CD8-positive, alpha-beta memory T cell (primary cell): Measurements from ENCODE around the gene ATF6. TPM values are rescaled to one million over a fixed set of nuclear protein-coding genes. Genes with fewer than 3 reads are reported as not detected.

Experiments used
- CTCF ChIA-PET: fragments of 350-600 bp; sonication (Branson Sonifier 250); formaldehyde crosslinking; loops from one replicate; lab custom pipeline; 2021; ENCODE audit warnings: antibody characterized with exemption; lab: Charles Lee
- POLR2A ChIA-PET: fragments of 350-600 bp; sonication (Branson Sonifier 250); formaldehyde crosslinking; loops from one replicate; lab custom pipeline; 2021; ENCODE audit warnings: antibody characterized with exemption; lab: Charles Lee
- DNase-seq, 5 donors: peaks; one replicate each; pipeline versions ENCODE4 v3.0.0 to v3.0.0-alpha.2; 2020 to 2022; ENCODE audit warnings: mixed read lengths in 1 of 5
- H3K27ac ChIP-seq: one replicate; pipeline ENCODE4 v1.7.0; 2013; ENCODE audit warnings: low read depth, mild to moderate bottlenecking, low read length, moderate library complexity
- H3K27me3 ChIP-seq: 2 replicates; pipeline ENCODE4 v1.7.0; 2013; ENCODE audit warnings: low read length, mild to moderate bottlenecking; ENCODE audit not compliant: insufficient read depth, poor library complexity, severe bottlenecking
- H3K36me3 ChIP-seq: 2 replicates; pipeline ENCODE4 v1.7.0; 2013; ENCODE audit warnings: mild to moderate bottlenecking, low read length, moderate library complexity; ENCODE audit not compliant: insufficient read depth
- H3K4me1 ChIP-seq: 2 replicates; pipeline ENCODE4 v1.7.0; 2013; ENCODE audit warnings: mild to moderate bottlenecking, low read length, moderate library complexity; ENCODE audit not compliant: insufficient read depth
- H3K4me3 ChIP-seq: 2 replicates; pipeline ENCODE4 v1.7.0; 2013; ENCODE audit warnings: mild to moderate bottlenecking, low read length
- H3K9me3 ChIP-seq: 2 replicates; pipeline ENCODE4 v1.7.0; 2013; ENCODE audit warnings: mild to moderate bottlenecking, low read length
- H3K27ac Mint-ChIP-seq, 8 donors: one replicate each; pipeline ENCODE4 v1.8.0; 2020 to 2021; ENCODE audit warnings: mixed read lengths in 8 of 8, mild to moderate bottlenecking in 6 of 8, inconsistent platforms in 3 of 8, moderate library complexity in 3 of 8
- H3K27me3 Mint-ChIP-seq, 2 donors: one replicate each; pipeline ENCODE4 v1.8.0; 2020 to 2021; ENCODE audit warnings: mixed read lengths in 2 of 2, mild to moderate bottlenecking in 1 of 2, moderate library complexity in 1 of 2
- H3K36me3 Mint-ChIP-seq, 3 donors: one replicate each; pipeline ENCODE4 v1.8.0; 2020 to 2021; ENCODE audit warnings: mixed read lengths in 3 of 3, inconsistent platforms in 1 of 3, mild to moderate bottlenecking in 1 of 3
- H3K4me1 Mint-ChIP-seq, 3 donors: one replicate each; pipeline ENCODE4 v1.8.0; 2020 to 2021; ENCODE audit warnings: mixed read lengths in 3 of 3, inconsistent platforms in 1 of 3, mild to moderate bottlenecking in 1 of 3
- H3K4me3 Mint-ChIP-seq, 7 donors: one replicate each; pipeline ENCODE4 v1.8.0; 2020 to 2021; ENCODE audit warnings: mixed read lengths in 7 of 7, mild to moderate bottlenecking in 6 of 7, moderate library complexity in 4 of 7, inconsistent platforms in 2 of 7
- H3K9me3 Mint-ChIP-seq, 5 donors: one replicate each; pipeline ENCODE4 v1.8.0; 2020 to 2022; ENCODE audit warnings: mixed read lengths in 5 of 5, mild to moderate bottlenecking in 3 of 5, moderate library complexity in 2 of 5, inconsistent platforms in 1 of 5
- polyA plus RNA-seq: library from polyadenylated mRNA; unstranded; fragments of 300-500 nt; fragmentation: Illumina TruSeq; gene quantifications from one replicate; pipeline ENCODE4 v1.2.3, GENCODE V29; 2021
- total RNA-seq, 2 experiments: library from RNA; stranded (reverse); gene quantifications; one replicate each; pipeline ENCODE4 v1.2.3, GENCODE V29; 2021

ATF6 gene
- total and polyA plus RNA-seq, 3 experiments from 2014 or later: 14.7 to 22.8 (median 22.4) TPM

DNA sequence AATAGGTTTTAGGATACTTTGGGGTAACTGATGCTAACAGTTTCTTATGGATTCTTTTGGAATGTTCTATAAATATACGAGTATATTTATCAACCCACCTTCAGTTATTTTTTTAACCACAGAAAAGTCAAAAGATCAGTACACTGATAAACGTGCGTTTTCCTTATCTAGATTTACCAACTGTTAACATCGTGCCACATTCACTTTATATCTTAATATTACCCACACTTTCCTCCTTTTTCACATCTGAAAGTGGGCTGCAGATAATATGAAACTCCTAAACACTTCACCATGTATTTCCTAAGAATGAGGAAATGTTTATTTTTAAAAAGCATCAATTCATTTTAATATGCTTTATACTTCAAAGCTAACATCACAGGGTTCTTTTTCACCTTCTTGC, 7.7 kb downstream of the ATF6 start:
- Mint-ChIP-seq H3K36me3 (peaks cover 0 to 12% (median 2%) of the 10 kb centered on the region in 3 donors), H3K9me3 (no peaks in the 10 kb centered on the region), H3K27ac (no peak overlapping the region), H3K27me3 (no peaks in the 10 kb centered on the region), H3K4me1 (peaks cover 3 to 15% (median 3%) of the 10 kb centered on the region in 3 donors), H3K4me3 (peak overlapping the region in 2 of 7 donors; percentile 1 to 3)
- ChIA-PET CTCF (no interaction called here), POLR2A (no interaction called here)
- H3K27me3 ChIP-seq: no peaks in the 10 kb centered on the region
- no peak overlapping the region for H3K27ac ChIP-seq
- H3K9me3 ChIP-seq: no peaks in the 10 kb centered on the region
- H3K4me3 ChIP-seq: peak overlapping the region; percentile 29
- DNase-seq: no peak
- H3K4me1 ChIP-seq: peaks cover 71% of the 10 kb centered on the region
- no peaks in the 10 kb centered on the region for H3K36me3 ChIP-seq

DNA sequence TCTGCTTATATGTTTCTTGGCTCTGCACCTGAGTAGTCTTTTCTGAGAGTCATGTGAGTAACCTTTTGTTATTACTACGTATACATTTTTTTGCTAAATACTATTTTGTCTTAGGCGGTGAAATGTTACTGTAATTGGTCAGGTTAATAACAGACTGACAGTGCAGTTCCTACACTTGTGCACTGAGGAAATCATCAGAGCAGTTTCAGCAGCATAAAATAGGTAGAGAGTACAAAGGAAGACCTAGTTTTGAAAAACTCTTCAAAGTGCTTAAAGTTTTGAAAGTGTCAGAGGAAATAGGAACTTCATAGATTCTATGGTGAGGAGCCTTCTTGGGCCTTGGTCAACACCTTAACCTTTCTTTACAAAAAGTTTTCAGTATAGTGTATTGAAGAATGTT, 11.1 kb downstream of the ATF6 start:
- H3K27ac Mint-ChIP-seq: no peak overlapping the region
- no peak overlapping the region for H3K4me3 Mint-ChIP-seq
- peaks cover 6 to 10% (median 7%) of the 10 kb centered on the region in 3 donors for H3K4me1 Mint-ChIP-seq
- ChIA-PET POLR2A (no interaction called here), CTCF (no interaction called here)
- no peak overlapping the region for H3K27ac ChIP-seq
- DNase-seq: peak in 1 of 5 donors; percentile 5
- H3K36me3 ChIP-seq: peaks cover 3% of the 10 kb centered on the region
- H3K9me3 ChIP-seq: no peaks in the 10 kb centered on the region
- peaks cover 44% of the 10 kb centered on the region for H3K4me1 ChIP-seq
- peaks cover 0 to 34% (median 3%) of the 10 kb centered on the region in 3 donors for H3K36me3 Mint-ChIP-seq
- no peak overlapping the region for H3K4me3 ChIP-seq
- H3K9me3 Mint-ChIP-seq: no peaks in the 10 kb centered on the region
- H3K27me3 ChIP-seq: no peaks in the 10 kb centered on the region
- no peaks in the 10 kb centered on the region for H3K27me3 Mint-ChIP-seq

DNA sequence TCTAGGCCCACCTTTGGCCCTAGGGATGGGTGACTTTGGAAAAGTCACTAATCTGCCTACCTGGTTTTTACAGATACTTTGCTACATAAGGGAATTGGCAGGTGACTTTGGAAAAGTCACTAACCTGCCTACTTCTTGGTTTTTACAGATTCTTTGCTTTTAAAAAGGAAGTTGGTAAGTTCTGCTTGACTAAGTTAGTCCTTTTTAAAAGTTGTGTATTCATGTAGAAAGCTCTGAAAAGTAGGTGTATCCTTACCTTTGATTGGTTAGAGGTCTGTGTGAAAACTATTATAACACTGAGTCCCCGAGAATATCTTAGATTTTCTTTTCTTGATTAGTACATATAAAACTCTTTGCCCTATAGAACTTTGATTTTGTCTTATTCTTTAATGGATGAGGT, 12.4 kb downstream of the ATF6 start:
- CTCF ChIA-PET: no interaction called here
- H3K36me3 ChIP-seq: peaks cover 13% of the 10 kb centered on the region
- Mint-ChIP-seq H3K4me3 (no peak overlapping the region), H3K27ac (no peak overlapping the region), H3K4me1 (peaks cover 6 to 11% (median 7%) of the 10 kb centered on the region in 3 donors), H3K36me3 (peaks cover 0 to 44% (median 4%) of the 10 kb centered on the region in 3 donors), H3K9me3 (no peaks in the 10 kb centered on the region), H3K27me3 (no peaks in the 10 kb centered on the region)
- H3K27ac ChIP-seq: no peak overlapping the region
- POLR2A ChIA-PET: no interaction called here
- H3K9me3 ChIP-seq: no peaks in the 10 kb centered on the region
- no peaks in the 10 kb centered on the region for H3K27me3 ChIP-seq
- peaks cover 40% of the 10 kb centered on the region for H3K4me1 ChIP-seq
- H3K4me3 ChIP-seq: no peak overlapping the region
- no peak for DNase-seq

DNA sequence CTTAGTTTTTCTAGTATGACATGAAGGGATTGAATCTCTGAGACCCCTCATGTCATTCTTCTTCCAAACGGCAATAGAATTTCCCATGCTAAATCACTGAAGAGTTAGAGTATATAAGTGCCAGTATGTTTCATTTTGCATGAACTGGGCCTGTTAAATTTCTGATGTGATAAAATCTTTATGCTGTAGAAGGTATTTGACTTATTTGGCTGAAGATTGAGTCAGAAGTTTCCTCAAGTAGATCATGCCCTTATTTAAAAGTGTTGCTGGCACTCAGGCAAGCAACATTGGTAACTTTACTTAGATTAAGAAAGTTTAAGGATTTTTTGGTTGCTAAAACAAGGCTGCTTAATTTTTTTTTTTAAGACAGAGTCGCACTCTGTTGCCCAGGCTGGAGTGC, 13.3 kb downstream of the ATF6 start:
- POLR2A ChIA-PET: no interaction called here
- Histone ChIP-seq H3K27ac (no peak overlapping the region), H3K36me3 (peaks cover 21% of the 10 kb centered on the region), H3K9me3 (no peaks in the 10 kb centered on the region), H3K27me3 (no peaks in the 10 kb centered on the region), H3K4me3 (no peak overlapping the region), H3K4me1 (peaks cover 34% of the 10 kb centered on the region)
- Mint-ChIP-seq H3K27me3 (no peaks in the 10 kb centered on the region), H3K9me3 (no peaks in the 10 kb centered on the region), H3K4me3 (no peak overlapping the region), H3K36me3 (peaks cover 0 to 50% (median 11%) of the 10 kb centered on the region in 3 donors), H3K4me1 (peaks cover 4 to 7% (median 6%) of the 10 kb centered on the region in 3 donors), H3K27ac (no peak overlapping the region)
- DNase-seq: no peak
- CTCF ChIA-PET: no interaction called here

DNA sequence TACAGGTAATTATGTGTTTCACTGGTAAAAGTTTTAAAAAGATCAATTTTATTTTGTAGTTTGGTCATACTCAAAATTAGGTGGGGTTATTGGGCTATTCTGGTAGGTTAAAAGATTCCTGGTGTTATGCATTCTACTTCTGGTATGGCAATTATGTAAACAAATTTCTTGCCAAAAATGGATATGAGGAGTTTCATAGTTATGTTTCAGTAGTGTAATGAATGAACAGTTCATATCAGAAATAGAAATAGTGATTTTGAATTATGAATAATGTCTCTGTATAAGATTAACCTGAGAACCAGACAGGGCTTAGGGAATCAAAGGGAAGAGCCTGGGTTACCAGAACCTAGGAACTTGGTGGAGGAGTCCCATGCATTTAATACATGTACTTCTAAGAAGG, 15.9 kb downstream of the ATF6 start:
- ChIA-PET POLR2A (no interaction called here), CTCF (no interaction called here)
- Mint-ChIP-seq H3K27me3 (no peaks in the 10 kb centered on the region), H3K27ac (peak overlapping the region in 1 of 8 donors; percentile 51), H3K36me3 (peaks cover 0 to 73% (median 21%) of the 10 kb centered on the region in 3 donors), H3K4me1 (peaks cover 4 to 7% (median 6%) of the 10 kb centered on the region in 3 donors), H3K4me3 (no peak overlapping the region), H3K9me3 (no peaks in the 10 kb centered on the region)
- Histone ChIP-seq H3K36me3 (peaks cover 26% of the 10 kb centered on the region), H3K4me3 (no peak overlapping the region), H3K27ac (no peak overlapping the region), H3K4me1 (peaks cover 9% of the 10 kb centered on the region), H3K27me3 (no peaks in the 10 kb centered on the region), H3K9me3 (no peaks in the 10 kb centered on the region)
- DNase-seq: no peak

DNA sequence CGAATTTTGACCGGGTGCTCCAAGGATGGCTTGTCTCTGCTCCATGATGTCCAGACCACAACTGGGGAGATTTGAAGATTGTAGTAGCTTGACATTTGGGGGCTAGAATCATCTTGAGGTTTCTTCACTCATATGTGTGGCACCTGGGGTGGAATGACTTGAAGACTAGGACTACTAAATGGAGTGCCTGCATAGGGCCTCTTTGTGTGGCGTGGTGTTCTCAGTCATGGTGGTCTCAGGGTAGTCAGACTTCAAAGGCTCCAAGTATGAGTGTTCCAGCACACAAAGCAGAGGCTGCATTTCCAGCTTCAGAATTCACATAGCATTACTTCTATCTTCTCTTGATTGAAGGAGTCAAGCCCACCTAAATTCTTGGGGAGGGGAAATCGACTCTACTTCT, 16.8 kb downstream of the ATF6 start:
- ChIA-PET CTCF (no interaction called here), POLR2A (no interaction called here)
- H3K4me1 ChIP-seq: peaks cover under 1% of the 10 kb centered on the region
- H3K27ac ChIP-seq: no peak overlapping the region
- peaks cover 4 to 7% (median 6%) of the 10 kb centered on the region in 3 donors for H3K4me1 Mint-ChIP-seq
- H3K4me3 Mint-ChIP-seq: no peak overlapping the region
- no peaks in the 10 kb centered on the region for H3K27me3 ChIP-seq
- peaks cover 0 to 75% (median 27%) of the 10 kb centered on the region in 3 donors for H3K36me3 Mint-ChIP-seq
- no peaks in the 10 kb centered on the region for H3K9me3 Mint-ChIP-seq
- peaks cover 26% of the 10 kb centered on the region for H3K36me3 ChIP-seq
- no peaks in the 10 kb centered on the region for H3K9me3 ChIP-seq
- H3K4me3 ChIP-seq: no peak overlapping the region
- peak overlapping the region in 2 of 8 donors; percentile 18 to 38 for H3K27ac Mint-ChIP-seq
- no peaks in the 10 kb centered on the region for H3K27me3 Mint-ChIP-seq
- no peak for DNase-seq

DNA sequence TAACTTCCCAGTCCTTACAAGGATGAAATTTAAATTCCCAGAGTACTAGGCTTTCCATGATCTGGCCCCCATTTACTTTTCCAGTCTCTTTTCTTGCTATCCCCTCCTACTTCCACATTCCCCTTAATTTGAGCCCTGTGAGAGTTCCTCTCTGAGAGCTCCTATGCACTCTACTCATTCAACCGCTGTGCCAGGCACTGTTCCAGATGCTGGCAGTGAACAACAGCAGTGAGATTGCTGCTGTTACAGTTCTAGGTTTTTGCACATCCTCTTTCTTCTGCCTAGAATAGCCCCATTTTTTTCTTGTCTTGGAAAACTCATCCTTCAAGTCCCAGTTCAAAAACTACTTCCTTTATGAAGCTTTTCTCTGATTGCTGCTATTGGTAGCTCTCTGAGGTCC, 18.8 kb downstream of the ATF6 start:
- H3K9me3 Mint-ChIP-seq: no peaks in the 10 kb centered on the region
- H3K4me3 ChIP-seq: no peak overlapping the region
- H3K4me1 ChIP-seq: no peaks in the 10 kb centered on the region
- POLR2A ChIA-PET: no interaction called here
- peaks cover 6 to 9% (median 7%) of the 10 kb centered on the region in 3 donors for H3K4me1 Mint-ChIP-seq
- no peak for DNase-seq
- no peak overlapping the region for H3K27ac ChIP-seq
- CTCF ChIA-PET: interaction anchor here (1.6 kb wide), 1 partner anchor 8 kb away, joined by 4 read pairs; no protein-coding TSS in a partner anchor
- peaks cover 0 to 73% (median 31%) of the 10 kb centered on the region in 3 donors for H3K36me3 Mint-ChIP-seq
- H3K36me3 ChIP-seq: peaks cover 26% of the 10 kb centered on the region
- H3K4me3 Mint-ChIP-seq: no peak overlapping the region
- H3K27ac Mint-ChIP-seq: peak overlapping the region in 3 of 8 donors; percentile 21 to 77 (median 62)
- H3K9me3 ChIP-seq: no peaks in the 10 kb centered on the region
- H3K27me3 Mint-ChIP-seq: no peaks in the 10 kb centered on the region
- no peaks in the 10 kb centered on the region for H3K27me3 ChIP-seq

DNA sequence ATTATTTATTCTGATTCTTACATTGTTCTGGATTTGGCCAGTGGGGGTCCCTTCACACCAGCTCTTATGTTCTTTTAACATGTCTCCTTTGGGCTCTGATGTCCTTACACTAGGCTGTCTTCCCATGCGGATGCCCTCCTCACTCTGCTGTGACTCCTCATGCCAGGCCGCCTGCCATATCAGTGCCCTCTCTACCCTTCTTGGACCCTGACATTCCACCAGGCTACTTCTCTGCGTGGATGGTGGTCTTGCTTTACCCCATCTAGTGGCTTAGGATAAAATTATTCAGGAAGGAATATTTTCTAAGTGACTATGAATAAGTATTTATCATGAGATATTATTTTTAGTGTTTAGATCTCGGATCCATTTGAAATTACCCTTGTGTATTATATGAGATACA, 21.2 kb downstream of the ATF6 start:
- H3K4me1 ChIP-seq: no peaks in the 10 kb centered on the region
- no peak overlapping the region for H3K4me3 ChIP-seq
- no peak overlapping the region for H3K27ac ChIP-seq
- H3K36me3 ChIP-seq: peaks cover 35% of the 10 kb centered on the region
- Mint-ChIP-seq H3K9me3 (no peaks in the 10 kb centered on the region), H3K27ac (peak overlapping the region in 1 of 8 donors; percentile 43), H3K36me3 (peaks cover 0 to 80% (median 28%) of the 10 kb centered on the region in 3 donors), H3K4me1 (peaks cover 5 to 9% (median 6%) of the 10 kb centered on the region in 3 donors), H3K27me3 (no peaks in the 10 kb centered on the region), H3K4me3 (no peak overlapping the region)
- ChIA-PET POLR2A (no interaction called here), CTCF (no interaction called here)
- no peaks in the 10 kb centered on the region for H3K9me3 ChIP-seq
- no peaks in the 10 kb centered on the region for H3K27me3 ChIP-seq
- no peak for DNase-seq
